NOMO-1 (cell line): Measurements from ENCODE around the gene FBXO31.

Experiments
- DNase-seq, 2 experiments: peaks; one replicate each; lab custom pipeline; 2025; ENCODE audit not compliant: unreplicated experiment in 2 of 2; lab: John Stamatoyannopoulos, UW

Gene FBXO31, protein sequence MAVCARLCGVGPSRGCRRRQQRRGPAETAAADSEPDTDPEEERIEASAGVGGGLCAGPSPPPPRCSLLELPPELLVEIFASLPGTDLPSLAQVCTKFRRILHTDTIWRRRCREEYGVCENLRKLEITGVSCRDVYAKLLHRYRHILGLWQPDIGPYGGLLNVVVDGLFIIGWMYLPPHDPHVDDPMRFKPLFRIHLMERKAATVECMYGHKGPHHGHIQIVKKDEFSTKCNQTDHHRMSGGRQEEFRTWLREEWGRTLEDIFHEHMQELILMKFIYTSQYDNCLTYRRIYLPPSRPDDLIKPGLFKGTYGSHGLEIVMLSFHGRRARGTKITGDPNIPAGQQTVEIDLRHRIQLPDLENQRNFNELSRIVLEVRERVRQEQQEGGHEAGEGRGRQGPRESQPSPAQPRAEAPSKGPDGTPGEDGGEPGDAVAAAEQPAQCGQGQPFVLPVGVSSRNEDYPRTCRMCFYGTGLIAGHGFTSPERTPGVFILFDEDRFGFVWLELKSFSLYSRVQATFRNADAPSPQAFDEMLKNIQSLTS

DNA sequence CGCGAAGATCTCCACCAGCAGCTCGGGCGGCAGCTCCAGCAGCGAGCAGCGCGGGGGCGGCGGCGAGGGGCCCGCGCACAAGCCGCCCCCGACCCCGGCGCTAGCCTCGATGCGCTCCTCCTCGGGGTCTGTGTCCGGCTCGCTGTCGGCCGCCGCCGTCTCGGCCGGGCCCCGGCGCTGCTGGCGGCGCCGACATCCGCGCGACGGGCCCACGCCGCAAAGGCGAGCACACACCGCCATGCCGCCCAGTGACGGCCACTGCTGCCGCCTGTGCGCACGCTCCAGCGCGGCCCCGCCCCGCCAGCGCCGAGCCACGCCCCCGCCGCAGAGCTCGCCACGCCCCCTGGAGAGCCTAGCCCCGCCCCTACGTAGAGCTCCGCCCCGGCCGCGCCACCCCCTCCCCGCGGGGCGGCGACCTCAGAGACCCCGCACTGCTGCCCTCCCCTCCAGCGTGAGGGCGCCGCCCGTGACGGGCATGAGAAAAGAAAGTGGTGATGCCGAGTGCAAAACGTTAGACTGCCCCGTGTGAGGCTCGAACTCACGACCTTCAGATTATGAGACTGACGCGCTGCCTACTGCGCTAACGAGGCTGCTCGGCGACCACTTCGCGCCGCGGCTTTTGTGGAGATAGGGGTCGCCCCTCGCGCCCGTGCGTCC lies at the start of gene FBXO31:
Gene FBXO31 (minus strand): TSS at position 272 of the 657 bp plus-strand sequence. CDS start 32 bp downstream, at position 240.
- peak; percentile 68 to 92 for DNase-seq

DNA sequence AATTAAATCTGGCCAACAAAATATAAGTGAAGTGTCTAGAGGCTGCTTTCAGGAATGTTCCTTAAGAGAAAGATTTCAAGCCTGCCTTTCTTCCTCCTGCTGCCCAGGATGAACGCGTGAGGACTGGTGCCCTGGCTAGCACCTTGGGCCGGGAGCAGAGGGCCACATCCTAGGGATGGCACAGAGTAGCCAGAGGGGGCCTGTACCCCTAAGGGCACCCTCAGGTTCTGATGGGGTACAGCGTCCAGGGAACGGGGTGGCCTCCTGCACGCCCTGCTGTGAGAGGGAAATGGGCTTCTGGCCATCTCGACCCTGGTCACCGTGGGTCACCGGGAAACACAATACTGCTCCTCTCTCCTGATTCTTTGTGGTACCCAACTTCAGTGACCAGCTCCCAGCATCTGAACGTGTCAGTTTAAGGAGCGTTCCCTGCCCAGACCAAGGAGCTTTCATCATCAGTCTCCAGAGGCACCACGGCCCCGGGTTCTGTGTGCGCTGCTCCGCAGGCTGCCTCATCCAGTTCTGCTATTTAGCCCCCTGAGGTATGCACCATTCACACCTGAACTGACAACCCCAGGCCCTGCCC lies 48.8 kb upstream of the FBXO31 start:
- no peak for DNase-seq

DNA sequence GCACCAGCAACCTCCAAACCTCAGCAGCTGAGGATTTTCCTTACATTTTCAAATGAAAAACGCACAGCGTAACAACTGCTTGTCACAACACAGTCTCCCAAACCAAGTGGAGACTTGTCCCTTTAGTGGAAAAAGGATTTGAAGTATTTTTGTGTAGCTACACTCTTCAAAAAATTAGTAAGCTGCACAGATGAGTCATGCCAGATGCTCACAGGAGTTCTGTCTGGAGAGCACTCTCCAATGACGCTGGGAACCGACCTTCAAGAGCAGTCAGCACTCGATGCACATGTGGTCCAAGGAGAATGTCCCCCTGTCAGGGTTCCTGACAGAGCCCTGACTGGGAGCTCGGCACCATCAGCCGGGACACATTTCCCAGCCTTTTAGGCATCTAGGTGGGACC lies 48.4 kb upstream of the FBXO31 start:
- no peak for DNase-seq

DNA sequence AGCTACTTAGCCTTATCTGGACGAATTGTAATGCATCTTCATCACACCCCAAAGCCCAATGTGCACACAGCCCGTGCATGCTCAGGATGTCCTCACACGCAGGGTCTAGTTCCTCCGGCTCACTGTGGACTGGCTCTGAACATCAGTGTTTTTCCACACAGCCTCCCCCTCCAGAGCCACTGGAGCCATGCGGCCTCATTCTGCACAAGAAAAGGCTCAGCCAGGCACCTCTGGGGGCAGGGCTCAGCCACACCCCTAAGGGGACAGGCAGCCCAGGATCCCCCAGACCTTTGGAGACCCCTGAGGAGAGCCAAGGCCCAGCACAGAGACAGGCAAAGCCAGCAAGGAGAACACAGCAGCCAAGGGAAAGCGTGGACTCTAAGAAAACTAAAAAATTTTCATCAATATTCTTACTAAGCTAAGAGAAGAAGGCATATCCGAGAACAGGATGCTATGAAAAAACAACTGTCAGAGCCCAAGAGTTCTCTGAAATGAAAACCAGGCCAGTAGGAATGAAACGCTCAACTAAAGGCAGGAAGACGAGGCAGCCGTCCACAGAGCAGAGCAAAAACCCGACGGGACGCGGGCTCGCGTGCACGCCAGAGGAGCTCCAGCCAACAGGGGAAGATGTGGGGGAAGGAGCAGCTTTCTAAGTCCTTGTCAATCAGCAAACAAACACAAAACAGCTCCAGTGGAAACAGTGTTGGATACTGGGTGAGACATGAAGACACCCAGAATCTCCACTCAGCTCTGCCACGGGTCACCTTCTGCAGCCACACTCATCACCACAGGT lies 43.0 kb upstream of the FBXO31 start:
- no peak for DNase-seq

DNA sequence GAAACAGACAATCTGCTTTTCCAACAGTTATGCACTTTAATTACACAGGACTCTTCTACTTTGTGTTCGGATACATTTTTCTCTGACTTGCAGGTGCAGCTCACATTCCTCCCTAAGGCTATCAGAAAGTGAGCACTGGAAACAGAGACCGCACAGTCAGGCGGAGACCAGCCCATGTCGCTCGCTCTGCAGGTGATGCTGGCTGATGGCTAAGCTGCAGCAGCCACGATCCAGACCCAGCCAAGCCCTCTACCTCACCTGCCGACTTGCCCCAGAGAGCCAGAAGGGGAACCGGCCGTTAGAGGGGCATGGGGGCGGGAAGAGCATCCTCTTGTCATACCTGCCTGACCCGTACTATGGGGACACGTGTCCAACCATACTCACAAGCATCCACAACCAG lies 42.4 kb upstream of the FBXO31 start:
- no peak for DNase-seq

DNA sequence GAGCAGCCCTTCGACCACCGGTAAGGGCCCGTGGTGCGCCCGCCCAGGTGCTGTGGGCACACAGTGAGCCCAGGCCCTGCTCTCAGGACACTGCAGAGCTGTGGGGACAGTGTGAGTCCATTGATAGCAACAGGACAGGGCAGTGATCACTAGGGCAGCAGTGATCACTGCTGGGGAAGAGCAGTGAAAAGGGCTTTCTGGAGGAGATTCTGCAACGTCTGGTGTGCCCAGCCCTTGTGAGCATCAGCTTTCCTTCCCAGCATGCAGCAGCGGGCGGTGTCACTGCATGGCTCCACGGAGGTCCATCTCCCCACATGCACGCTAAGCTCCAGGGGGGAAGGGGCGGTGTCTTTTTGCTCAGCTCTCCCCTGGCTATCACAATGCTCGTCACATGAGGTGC lies 40.7 kb upstream of the FBXO31 start:
- DNase-seq, result no peak

DNA sequence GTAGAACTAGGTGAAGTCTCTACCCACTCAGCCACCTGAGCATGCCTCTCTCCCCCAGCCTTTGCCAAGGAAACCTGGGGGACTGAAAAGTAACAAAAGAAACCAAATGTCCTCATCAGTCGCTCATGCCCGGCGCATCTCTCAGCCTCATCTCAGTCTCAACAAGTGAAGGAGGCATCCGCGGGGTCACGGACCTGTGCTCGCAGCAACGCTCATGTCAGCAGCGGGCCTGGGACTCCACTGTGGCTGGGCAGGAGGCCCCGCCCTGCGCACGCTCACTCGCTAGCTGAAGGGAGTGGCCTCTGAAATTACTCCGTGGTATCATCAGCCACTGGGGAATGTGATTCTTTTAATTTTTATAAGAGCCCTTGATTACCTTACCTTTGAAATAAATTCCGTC lies 39.9 kb upstream of the FBXO31 start:
- no peak for DNase-seq

DNA sequence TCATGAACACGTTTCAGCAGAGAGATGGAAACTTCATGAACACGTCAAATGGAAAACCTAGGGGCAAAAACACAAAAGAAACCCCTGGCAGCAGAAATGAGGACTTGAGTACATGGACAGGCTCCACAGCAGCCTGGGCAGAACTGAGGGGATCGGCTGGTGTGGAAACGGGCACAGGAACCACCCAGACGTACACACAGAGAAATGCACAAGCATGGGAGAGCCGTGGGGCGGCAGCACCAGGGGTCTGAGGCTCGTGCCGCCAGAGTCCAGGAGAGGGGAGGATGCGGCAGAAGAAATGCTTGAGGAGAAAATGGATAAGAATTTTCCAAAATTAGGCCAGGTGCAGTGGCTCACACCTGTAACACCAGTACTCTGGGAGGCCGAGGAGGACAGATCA lies 38.5 kb upstream of the FBXO31 start:
- DNase-seq, result no peak

DNA sequence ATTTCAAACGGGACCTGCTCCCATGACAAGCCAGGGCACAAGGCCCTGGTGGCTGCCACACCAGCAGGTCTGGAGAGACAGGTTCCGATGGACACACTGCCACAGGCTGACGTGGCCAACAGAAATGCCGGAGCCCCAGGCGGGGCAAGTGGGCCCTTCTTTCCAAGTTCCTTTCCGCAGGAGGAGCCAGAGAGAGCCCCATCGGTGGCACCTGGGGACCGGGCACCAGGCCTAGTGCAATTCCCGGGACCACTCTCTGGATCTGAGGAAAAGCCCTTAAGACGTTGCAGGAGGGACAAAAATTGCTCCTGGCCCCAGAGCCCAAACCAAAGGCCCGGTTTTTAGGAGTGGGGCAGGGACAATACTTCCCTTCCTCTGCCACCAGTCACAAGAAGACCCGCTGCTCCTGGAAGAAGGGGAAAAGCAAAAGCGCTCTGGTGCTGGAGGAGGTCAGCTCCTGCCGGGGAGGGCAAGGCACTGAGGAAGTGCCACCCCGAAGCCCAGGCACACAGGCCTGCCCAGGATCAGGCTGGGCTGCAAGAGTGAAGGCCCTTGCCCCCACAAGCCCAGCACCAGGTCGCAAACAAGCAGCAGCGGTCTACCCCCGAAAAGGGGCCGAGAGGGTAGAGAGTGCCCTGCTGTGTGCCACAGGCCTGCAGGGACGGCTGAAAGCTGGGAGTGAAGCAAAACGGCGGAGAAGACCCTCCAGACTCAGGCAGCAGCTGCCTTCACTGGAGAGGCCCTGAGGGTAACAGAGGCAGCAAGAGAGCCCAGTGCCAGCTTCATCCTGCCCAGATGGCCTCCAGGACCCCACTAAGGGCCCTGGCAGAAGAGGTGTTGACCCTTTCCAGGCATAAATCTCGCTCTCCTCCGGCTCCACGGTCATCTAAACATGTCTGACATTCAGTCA lies 37.7 kb upstream of the FBXO31 start:
- no peak for DNase-seq

DNA sequence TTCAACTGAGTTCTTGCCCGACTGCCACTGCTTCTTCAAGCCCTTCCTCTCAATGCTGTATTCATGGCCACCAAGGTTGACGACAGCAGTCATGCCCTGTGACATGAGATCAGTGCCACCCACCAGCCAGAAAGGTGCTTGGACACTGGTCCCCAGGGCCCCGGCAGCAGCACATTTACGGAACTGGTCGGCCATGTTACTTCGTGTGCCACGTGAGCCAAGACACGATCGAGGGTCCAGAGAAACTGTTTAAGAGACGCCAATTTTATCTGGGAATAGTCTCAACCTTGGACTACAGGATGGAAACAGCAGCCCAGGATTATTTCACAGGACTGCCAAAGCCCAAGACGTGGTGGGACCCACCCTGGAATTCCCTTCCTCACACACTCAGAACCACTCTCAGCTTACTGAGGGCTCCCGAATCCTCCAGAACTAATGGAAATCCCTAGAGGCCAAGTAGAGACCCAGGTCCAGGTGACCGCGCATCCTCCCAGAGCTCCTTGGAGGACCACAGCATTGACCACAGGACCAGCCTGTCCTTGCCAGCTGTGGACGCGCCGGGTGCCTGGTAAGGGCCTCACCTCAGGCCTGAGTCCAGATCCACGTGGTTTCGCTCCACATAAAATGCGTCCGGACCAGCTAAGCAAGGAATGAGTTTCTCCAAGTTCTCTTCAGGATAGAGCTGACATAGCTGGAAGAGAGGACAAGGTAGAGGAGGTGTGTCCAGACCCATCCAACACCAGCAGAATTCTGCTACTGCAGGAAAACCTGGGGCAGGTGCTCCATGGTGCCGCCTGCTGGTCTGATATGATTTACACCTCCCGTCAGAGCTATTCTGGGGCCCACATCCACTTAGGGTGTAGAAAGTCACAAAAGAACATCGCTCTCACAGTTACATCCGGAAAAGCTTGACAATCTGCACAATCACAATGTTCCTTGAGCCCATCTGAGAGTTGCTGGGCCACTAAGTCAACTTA lies 36.7 kb upstream of the FBXO31 start:
- no peak for DNase-seq

DNA sequence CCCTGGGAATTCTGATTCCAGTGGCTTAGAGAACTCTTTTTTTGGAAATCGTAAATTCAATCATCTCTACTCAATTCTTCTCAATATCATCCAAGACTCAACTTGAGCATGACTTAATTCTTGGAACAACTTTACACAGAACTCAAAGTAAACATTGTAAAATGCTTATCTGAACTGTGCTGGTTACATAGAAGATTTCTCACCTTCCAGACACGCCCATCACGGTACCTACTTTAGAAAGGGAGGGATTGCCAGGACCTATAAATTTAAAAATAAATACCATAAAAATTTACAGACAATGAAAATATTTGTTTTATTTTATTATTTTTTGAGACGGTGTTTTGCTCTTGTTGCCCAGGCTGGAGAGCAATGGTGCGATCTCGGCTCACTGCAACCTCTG lies 35.1 kb upstream of the FBXO31 start:
- no peak for DNase-seq

DNA sequence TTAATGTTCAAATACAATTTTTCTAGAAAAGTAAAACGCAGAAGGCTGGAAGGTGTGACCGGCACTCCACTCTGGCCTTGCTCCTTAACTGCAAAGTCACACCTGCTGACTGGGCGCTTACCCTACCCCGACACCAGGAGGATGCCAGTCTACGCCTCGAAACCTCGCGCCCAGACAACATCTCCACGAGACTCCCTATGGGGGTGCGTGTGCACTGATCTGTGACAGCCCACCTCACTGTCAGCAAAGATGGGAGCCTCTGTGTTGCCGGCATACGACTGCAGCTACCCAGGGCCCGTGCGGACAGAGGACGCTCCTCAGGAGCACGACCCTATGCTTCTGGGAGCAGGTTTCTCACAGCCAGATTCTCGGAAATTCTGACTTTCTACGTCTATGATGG lies 34.6 kb upstream of the FBXO31 start:
- DNase-seq, result no peak

DNA sequence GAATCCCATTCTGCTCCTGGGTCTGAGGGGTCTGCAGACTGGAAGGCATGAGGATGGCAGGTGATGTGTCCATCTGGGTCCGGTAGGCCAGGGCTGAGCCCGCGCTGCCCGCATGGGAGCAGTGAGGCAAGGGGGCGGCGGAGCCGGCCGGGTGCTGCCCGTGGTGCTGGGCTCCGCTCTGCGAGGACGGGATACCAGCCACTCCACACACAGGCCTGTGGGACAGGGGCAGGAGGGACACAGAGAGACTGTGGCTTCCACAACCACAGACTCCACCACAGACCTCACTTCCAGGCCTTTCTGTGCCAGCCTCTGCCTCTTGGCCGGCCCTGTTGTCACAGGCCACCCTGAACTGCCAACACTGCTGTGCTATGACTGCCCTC lies 33.9 kb upstream of the FBXO31 start:
- DNase-seq, result no peak

DNA sequence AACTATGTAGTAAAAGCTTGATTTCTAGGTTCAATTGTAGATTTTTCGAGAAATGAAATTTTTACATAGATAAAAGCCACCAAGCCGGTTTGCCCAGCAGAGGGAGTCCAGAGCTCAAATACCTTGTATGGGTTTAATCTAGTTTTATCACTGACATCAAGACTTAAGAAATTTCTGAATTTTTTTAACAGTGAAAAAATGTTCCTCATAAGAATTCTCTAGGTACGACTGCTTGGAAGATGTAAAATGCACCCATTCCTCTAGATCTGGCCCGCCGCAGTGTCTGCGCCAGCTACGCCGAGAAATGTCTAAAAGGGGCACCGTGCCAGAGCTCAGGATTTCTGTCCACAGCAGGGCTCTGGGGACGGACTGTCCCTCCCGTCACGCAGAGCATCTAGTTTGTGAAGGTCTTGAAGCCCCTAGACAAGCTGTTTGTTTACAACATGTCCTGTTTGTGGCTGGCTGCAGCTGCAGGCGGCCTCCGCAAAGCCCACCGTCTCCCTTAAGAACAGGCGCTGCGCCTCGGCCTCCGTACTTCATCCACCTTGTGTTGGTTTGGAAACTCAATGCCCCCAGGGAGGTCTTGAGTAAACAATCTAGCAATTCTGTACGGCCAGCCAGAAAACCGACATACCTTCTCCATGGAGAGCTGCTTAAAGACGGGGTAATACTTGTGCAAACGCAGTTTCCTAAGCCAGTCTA lies 33.4 kb upstream of the FBXO31 start:
- peak in 1 of 2 experiments; percentile 22 for DNase-seq

DNA sequence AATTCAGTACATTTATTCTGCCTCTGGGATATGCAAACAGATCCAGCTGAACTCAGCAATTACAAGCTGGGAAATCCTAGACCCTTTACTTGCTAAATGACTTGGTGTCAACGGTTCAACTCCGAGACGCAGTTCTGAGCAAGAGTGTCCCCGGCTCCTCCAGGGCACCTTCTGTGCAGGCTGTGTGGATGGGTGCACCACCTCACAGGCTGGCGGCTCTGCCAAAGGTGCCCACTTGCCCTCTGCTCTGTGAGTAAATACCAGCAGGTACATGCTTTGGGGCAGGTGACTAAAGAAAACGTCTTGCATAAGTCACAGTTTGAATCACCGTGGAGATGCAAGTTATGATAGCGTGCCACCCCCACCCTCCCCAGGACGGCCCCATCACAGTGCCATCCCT lies 31.9 kb upstream of the FBXO31 start:
- DNase-seq, result no peak

DNA sequence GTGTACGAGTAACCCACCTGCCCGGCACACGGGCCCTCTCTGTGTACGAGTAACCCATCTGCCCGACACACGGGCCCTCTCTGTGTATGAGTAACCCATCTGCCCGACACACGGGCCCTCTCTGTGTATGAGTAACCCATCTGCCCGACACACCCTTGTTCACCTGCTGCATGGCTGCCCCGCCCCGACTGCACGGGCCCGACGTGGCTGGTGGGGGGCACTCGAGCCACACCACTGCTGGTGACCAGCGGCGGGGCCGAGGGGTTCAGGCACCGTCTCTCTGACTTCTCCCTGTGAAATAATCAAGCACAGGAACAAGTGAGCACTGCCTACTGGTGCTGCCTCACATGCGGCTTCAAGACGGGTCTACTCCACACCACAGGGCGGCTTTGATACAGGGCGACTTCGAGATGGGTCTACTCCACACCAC lies 30.7 kb upstream of the FBXO31 start:
- DNase-seq, result no peak

DNA sequence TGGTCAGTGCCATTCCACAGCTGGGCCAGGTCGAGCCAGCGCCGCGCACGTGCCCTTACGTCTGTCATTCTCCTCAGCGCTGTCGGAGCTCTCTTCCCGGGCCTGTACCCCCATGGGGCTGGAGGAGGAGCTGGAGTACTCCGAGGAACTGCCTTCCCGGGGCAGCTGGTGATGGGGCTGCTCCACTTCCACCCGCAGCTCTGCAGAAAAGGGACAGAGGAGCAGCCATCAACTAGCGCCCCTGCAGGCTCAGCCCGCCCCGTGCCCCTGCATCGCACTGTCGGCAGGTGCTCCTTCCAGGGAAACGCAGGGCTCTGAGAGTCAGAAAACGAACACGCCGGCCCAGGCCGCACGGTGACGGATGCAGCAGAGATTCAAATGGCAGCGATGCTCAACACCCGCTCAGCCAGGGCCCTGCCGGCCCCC lies 29.4 kb upstream of the FBXO31 start:
- DNase-seq, result no peak

DNA sequence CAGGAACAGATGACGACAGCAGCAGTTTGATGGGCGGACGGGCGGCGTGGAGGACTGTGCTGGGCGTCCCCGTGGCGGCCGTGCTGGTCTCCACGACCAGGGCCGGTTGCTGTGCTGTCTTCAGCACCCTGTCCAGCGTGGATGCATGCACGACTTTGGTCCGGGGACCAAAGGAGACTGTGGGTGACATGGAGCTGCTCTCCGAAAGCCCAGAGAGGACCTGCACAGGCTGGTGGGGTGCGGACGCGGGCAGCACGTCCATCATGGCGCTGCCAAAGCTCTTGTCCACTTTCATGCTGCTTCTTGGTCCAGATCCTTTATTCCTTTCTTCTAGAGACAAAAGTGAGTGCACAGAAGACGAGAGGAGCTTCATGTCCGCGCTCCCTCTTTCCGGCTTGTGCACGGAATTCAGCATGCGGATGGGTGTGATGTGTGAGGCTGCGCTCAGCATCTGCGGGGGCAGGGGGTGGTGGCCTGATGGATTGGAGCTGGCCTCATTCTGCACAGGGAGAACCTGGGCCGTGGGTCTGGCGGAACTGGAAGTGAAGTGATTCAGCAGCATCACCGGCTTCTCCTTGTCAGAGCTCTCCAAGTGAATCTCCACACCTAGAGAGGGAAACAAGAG lies 28.9 kb upstream of the FBXO31 start:
- DNase-seq, result no peak
